Stimulated activated CD4-positive, alpha-beta T cell treated with anti-CD3 and anti-CD28 coated beads, Interleukin-12 subunit alpha, Interleukin-12 subunit beta, amount 100 ng/mL, for 24 hours (primary cell): Measurements from ENCODE around the gene ANXA10.
A peak's percentile ranks its signal among the peaks of the same experiment; 100 is the strongest.
"Not testable (repeated sequence)": the region's sequence is repeated elsewhere in the genome, so short reads cannot be mapped to it uniquely, and the experiment has no call there.

Experiments
- DNase-seq, 2 experiments: peaks; one replicate each; pipeline ENCODE4 v3.0.0-alpha.2; 2020; ENCODE audit warnings: low read depth in 2 of 2

The ANXA10 gene

DNA sequence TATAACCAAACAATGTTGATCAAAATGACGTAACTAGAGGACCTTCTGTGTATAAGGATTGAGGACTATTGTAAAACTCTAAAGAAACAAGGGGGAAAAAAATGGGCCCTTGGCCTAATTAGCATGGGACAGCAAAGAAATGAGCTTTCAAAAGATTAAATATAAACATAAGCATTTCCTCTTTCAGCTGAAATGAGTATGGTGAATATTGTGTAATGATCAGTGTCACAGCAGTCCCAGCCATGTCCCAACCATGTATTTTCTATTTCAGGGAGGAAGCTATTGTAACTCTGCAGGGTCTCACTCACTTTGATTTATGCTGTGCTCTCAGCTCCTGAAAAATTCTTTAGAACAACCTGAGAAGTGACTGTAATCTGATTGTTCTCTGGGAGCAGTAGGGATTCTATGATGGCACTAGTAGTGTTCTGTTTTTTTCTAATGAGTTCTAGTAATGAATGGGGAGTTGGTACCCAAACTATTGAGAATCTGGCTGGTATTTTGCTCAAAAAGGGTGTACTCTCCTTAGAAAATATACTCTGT is 25.8 kb downstream of the ANXA10 start:
- no peak for DNase-seq

DNA sequence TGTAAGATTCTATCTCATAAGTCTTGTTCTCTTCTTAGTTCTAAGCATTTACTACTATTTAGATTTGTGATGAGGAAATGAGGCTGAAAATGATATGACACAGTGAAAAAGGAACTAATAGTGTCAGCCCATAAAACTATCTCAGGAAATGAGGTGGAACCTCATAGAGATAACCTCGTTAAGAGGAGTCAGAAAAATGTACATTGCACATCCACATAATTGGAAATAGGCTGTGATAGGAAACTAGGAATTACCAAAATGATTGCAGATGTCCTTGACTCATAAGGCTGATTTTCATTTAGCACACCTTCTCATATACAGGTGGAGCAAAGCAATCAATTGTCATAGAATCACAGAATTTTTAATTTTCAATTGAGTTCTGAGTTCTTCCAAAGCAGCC is 26.8 kb downstream of the ANXA10 start:
- DNase-seq = no peak

DNA sequence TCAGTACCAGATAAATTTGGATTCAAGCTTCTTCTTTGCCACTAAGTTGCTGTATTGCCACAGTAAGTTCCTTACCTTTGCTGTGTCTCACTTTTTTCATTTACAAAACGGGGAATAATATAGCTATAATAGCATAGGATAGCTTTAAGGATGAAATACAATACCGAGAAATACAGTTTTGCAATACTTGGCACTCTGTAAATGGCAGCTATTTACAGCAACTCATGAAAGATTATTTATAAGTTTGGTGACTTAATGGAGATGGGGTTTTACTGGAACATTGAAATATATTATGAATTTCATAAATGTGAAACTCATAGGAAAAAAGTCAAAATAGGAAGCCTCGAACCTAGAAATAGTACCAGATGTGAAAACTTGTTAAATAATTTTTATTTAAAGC is 27.6 kb downstream of the ANXA10 start:
- no peak for DNase-seq

DNA sequence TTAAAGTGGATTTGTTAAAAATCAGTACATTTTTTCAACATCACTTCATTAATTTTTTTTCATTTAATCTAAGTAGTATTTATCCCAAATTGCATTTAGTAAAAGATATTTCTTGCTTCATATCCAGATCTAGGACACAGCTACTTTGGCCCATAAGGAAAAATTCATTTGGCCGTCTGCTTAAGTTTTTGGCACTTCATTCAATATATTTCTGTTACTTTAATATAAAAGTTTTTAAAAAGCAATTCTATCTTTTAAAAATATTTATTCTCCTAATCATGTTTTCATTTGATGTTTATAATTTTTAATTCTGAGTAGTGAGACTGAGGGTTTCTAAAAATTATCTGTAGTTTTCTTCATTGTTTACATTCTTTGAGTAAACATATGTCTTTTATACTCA is 28.5 kb downstream of the ANXA10 start:
- no peak for DNase-seq

DNA sequence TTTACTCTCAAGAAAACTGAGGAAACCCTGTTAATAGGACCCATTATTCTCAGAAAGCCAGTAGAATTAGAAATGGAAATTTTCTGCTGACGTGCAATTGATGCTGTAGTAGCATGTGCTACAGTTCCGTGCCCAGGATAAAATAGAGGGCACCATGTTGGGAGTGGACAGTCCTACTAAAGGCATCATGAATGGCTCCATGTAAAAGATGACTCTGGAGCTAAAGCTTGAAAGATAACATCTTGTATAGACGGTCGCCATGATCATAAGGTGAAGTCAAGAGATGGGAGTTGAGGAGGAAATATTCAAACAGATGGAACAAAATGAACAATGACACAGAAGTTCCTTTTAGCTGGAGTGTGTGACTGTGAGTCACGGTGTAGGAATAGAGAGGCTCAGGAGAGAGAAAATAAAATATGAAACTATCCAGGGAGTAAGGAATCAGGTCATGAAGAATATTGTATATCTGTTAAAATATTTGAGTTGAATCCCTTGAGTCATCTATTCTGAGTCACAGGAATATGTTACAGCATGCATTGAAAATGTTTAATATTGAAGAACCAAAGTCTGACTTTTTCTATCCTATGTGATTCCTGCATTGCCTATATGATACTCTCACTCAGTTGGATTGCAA is 31.8 kb downstream of the ANXA10 start:
- no peak for DNase-seq

DNA sequence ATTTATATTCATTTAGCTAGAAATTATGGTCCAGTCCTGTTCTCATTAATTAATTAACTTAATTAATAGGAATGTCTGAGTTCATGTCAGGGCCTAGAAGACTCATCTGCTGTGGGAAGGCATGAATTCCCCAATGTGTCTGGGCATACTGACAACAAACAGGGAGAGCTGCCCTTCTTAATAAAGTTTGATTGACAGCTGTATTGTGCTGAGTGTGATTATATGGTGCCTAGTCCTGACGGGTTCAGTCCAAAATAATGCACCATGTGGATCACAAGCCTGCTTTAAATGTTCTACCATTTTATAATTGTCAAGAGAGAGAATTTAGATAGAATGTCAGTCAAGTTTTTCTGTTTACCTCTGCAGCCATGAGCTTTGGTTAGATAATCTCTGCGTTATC is 34.6 kb downstream of the ANXA10 start:
- no peak for DNase-seq

DNA sequence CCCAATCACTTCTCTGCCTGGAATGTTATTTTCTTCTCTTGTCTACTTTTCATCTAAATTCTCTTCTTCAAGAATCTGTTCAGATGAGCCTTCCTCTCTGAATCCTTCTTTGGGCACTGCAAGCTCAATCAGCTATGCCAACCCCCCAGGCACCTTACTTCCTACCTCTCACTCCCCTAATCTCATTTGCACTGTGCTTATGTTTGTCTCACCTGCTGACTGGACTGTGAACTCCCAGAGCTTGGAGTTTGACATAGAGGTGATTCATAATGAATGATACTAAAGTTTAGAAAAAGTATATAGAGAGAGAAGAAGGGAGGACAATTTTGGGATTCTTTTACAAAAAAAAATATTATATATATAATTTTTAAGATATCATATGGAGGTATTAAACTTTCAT is 36.3 kb downstream of the ANXA10 start:
- no peak for DNase-seq

DNA sequence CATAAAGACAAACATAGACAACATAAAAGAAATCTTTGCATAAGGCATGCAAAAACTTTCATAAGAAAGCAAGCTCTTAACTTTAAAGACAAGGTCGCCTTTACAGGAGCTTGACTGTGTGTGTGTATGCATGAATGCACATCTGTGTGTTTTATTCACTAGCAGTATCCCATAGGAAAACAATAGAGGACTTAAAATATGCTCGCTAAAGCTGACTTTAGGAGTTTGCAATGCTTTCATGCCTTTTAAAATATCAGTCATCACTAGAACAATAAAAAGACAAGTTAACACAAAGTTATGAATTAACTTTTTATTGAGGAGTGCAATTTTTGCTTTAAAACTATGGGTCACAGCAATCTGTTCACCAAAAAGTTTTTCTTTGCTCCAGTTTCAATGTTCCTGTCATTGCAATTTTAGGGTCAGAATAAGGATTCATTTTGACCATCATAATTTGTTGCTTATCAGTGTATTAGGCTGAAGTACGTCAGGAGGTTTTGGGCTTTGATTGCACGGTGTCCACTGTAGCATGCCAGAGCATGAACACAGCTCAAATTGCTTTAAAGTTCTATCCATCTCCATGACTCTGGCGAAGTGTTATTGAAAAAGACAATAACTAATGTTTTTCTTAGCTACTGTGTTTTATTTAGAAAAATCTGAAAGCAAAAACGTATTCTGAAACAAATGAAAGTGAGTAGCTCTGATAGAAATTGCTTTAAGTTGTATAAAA is 36.9 kb downstream of the ANXA10 start:
- no peak for DNase-seq

DNA sequence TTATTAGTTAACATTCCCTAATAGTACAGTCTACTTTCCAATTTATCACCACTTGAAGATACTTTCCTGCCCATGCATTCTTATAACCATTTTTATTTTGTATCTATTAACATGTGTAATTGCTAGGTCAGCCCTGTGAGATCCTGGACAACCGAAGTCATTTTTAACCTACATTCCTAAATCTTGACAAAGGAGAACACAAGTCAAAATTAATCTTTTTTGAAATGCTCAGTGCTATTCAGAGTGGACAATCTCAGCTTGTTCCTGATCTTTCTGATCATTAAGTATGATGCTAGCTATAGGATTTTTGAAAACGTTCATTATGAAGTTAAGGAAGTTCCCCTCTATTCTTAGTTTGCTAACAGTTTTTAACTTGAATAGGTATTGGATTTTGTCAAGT is 37.5 kb downstream of the ANXA10 start:
- no peak for DNase-seq

DNA sequence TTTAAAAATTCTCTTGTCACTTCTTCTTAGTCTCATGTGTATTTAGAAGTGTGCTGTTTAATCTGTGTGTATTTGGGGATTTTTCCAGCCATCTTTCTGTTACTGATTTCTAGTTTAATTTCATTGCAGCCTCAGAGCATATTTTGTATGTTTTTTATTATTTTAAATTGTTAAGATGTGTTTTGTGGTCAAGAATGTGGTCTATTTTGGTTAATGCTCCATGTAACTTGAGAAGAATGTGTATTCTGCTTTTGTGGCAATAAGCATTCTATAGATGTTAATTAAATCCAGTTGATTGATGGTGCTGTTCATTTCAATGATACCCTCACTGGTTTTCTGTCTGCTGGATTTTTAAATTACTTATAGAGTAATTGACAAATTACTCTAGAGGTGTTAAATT is 38.9 kb downstream of the ANXA10 start:
- no peak for DNase-seq

DNA sequence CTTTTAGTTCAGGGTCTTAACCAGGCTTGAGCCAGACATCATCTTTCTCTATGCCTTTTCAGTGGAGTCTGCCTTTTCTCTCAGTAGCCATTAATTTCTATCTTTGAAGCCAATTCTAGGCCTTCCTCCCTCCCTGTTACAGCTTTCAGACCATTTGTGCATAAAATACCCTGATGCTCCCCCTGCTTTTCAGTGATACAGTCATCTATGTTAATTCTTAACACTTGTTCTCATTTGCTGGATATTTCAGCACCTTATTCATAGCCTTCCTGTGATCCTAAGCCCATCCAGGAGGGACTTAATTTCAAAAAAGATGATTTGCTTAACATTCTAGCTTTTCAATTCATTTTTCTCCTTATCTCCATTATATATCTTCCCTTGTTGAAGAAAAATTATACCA is 42.3 kb downstream of the ANXA10 start:
- no peak for DNase-seq

DNA sequence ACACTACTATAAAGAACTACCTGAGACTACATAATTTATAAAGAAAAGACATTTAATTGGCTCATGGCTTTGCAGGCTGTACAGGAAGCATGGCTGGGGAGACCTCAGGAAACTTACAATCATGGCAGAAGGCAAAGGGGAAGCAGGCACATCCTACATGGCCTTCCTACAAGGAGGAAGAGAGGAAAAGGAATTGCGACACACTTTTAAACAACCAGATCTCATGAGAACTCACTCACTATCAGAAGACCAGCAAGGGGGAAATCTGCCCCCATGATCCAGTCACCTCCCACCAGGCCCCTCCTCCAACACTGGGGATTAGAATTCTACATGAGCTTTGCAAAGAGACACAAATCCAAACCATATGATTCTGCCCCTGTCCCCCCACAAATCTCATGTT is 43.5 kb downstream of the ANXA10 start:
- DNase-seq = not testable (repeated sequence)

DNA sequence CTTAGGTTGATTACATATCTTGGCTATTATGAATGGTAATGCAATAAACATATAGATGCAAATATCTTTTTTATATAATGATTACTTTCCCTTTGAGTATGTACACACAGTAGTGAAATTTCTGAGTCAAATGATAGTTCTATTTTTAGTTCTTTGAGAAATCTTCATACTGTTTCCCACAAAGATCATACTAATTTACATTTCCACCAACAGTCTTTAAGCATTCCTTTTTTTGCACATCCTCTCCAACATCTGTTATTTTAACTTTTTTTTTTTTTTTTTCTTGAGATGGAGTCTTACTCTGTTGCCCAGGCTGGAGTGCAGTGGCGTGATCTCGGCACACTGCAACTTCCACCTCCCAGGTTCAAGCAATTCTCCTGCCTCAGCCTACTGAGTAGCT is 45.4 kb downstream of the ANXA10 start:
- not testable (repeated sequence) for DNase-seq

DNA sequence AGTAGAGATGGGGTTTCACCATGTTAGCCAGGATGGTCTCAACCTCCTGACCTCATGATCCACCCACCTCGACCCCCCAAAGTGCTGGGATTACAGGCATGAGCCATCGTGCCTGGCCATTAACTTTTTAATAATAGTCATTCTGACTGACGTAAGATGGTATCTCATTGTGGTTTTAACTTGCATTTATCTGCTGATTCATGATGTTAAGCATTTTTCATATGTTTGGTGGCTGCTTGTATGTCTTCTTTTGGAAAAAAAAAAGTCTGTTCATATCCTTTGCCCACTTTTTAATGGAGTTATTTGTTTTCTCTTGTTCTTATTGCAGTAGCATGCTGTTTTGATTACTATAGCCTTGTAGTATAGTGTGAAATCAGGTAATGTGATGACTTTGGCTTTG is 45.8 kb downstream of the ANXA10 start:
- DNase-seq = no peak

DNA sequence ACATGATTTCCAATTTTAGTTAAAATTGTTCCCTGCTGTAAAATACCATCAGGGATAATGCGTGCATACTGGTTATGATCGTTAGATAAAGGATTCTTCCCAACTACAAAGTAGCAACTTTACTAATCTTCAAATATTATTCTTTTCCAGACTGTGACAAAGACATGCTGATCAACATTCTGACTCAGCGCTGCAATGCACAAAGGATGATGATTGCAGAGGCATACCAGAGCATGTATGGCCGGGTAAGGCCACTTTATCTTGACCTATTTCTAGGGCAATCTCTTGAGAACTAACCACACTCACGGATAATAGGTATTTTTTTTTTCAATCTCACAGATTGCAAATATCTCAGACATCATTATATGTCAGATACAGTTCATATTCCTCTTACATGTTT is 47.0 kb downstream of the ANXA10 start:
- no peak for DNase-seq

DNA sequence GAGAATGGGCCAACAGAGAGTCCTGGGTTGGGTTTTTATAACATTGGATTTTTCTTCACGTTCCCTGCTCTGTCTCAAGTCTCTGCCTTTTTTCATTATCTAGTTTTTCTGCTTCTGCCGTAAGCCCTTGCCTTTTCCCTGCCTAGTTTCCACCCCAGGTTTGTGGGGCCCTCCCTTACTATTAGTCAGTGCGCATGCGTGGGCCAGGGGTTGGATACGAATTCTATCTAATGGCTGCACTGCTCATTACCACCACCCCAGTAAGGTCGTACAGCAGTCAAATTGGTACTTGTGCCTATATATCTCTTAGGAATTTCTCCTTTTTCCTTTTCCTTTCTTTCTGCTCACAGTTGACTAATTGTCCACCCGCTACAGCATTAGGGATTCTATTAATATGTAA is 49.4 kb downstream of the ANXA10 start:
- DNase-seq = no peak

DNA sequence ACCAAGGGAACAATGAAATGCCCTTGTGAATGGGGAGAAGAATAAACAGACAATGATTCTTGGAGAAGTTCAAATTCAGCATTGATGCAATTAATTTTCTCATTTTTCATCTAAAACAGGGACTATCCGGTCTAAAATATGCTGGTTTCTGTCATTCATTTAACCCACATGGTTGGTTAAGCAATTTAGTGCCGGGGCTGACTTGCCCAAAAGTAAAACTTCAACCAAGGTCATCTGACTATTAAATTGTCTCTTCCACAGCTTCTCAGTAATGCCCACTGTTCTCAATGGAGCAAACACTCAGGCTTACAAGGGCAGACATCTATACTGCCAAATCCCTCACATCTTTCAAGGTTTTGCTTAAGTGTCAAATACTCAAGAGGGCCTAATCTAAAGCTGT is 51.3 kb downstream of the ANXA10 start:
- no peak for DNase-seq

DNA sequence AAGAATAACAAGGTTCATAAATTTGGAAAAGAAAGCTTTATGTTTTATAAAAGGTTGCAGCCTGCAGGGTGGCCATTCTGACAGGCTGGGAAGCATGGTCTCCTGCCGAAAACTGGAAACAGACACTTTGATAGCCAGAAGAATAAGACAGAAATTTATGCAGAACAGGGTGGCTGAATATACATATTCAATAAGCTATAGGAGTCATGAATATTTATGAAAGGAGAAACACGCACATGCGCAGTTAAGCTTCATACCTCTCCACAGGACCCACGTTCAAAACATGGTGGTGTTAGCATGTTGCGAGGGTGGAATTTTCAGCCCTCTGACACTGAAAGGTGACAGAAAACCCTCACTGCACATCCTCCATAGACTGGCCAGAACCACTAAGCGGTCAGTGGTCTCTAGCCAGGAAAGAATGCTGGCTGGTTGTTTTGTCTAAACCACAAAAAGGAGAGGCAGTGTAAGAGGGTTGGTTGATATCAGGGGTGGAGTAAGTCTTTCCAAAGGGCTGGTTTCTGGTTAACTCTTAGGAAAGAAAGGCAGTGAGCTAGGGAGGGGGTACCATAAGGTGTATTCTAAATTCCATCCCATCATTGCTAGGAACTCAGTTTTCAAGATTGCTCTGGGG is 58.2 kb downstream of the ANXA10 start:
- no peak for DNase-seq

DNA sequence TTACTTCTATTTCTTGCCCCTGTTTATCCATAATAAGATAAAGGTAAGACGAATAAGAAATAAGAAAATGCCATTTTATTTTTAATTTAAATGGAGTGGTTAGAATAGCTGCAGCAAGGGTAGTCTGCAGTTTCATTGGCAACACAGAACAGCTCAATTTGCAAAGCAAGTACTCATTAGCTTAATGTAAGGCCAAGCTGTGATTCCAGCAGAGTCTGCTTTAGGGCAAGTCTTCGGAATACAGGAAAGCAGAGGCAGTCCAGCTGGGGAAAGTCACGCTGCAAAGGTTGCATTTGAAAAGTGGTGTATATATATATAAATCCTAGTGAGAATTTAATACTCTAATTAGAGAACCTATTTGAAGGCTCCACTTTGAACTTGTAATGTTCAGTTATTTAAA is 59.0 kb downstream of the ANXA10 start:
- no peak for DNase-seq

DNA sequence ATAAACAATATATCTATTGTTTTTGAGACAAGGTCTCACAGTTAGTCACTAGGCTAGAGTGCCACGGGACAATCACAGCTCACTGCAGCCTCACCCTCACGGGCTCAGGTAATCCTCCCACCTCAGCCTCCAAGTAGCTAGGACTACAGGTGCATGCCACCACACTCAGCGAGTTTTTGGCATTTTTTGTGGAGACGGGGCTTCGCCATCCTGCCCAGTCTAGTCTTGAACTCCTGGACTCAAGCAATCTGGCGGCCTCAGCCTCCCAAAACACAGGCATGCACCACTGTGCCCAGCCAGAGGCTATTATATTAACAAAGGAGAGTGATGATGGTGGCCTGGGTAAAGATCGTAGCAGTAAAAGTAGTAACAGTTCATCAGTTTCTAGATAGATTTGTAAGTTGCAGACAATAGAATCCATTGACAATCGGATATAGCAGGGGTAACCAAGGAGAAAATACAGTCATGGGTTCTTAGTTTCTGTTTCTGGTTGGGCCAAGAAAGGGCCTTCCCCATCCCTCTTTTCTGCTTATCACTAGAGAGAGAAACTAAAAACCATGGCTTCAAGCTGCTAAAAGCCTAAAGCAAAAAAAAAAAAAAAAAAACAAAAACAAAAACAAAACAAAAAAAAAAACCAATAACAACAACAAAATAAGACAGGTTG is 60.6 kb downstream of the ANXA10 start:
- DNase-seq = no peak

DNA sequence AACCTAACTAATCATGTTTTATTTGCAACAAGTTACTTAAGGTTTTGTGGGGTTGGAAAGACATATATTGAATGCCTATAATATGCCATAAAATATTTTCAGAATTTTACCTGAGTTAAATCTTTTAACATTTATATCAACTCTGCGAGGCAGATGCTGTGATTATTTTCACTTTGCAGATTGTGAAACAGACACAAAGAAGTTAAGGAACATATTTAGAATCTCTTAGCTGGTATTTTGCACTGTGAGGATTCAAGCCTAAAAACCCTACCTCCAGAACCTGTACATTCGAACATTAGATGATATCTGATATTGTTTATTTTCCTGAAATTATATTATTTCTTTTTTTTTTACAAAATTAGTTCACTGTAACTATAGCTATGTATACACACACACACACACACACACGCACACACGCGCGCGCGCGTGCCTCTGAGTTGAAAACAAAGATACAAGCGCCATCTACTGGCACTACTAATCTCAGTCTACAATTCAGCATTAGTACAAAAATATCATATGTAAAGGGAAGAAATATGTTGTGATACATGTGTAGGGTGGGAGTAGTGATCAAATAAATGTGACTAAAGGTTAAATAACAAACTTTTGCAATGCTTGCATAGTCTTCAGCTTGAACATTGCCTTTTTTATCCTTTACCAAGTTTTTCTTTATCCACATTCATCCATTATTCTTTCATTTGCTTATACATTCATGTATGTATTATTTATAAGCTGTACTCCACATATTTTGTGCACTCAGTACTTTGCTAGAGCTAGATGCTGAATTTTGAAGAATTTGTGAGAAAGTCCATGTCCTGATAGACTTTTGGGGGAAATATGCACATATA is 61.5 kb downstream of the ANXA10 start:
- peak; percentile 13 to 34 for DNase-seq
